ENCODE results near the gene SUCLG1. TPM values are rescaled to one million over a fixed set of nuclear protein-coding genes. Genes with fewer than 3 reads are reported as not detected.

Gene SUCLG1
- total and polyA plus RNA-seq, 4 donors, result 60.5 to 149 (median 120) TPM

DNA sequence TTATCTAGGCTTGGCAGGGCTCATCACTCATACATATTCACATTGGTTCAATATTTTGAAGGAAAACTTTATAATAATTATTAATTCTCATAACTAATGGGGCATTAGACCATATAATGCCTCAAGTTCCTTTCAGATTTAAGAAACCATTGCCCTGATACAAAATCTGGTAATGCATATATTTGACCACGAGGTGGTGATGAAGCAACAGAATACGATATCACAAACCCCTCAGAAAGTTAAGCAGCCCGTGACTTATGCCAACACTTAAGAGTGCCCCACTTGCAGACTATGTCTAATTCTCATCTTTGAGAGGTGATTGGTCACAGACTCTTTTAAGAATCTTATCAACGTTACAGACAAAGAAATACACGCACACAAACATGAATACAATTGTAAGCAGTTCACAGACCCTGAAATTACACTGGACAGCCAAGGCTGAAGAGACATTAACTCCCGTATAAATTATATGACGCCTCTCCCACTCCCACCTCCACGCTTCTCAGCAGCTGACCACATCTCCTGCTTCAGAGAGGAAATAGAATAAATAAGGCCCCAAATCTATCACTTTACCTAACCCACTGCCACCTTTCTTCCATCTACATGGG, 36.6 kb upstream of the SUCLG1 start:
- Histone ChIP-seq H3K4me3 (ENCODE audit: low read depth in 1 of 3, low read length in 3 of 3) (no peak overlapping the region), H3K27me3 (ENCODE audit: control insufficient read depth in 4 of 4, insufficient read depth in 4 of 4, low read length in 3 of 4) (no peaks in the 10 kb centered on the region), H3K9me3 (ENCODE audit: control insufficient read depth in 4 of 4, low read length in 3 of 4) (no peaks in the 10 kb centered on the region), H3K36me3 (ENCODE audit: control insufficient read depth in 4 of 4, insufficient read depth in 3 of 4, low read depth in 1 of 4, low read length in 3 of 4) (no peaks in the 10 kb centered on the region), H3K4me1 (ENCODE audit: control insufficient read depth in 4 of 4, insufficient read depth in 4 of 4, low read length in 3 of 4) (peaks cover 0 to 4% (median 1%) of the 10 kb centered on the region in 4 donors), H3K27ac (ENCODE audit: low read depth in 1 of 2, low read length in 2 of 2) (no peak overlapping the region), H3K9ac (ENCODE audit: low read depth in 1 of 2, low read length in 2 of 2) (no peak overlapping the region)
- peak; percentile 90 to 95 for TF ChIP-seq RAD21 (IDR thresholded peaks at IDR 0.05)
- no peak for TF ChIP-seq SP1 (IDR thresholded peaks at IDR 0.05)
- peak; percentile 79 for TF ChIP-seq CTCF (IDR thresholded peaks at IDR 0.05; ENCODE audit: low read depth, low read length, missing input control)
- no peak for TF ChIP-seq NR2F2 (IDR thresholded peaks at IDR 0.05)
- no peak for TF ChIP-seq HNF4A (conservative IDR thresholded peaks at IDR 0.05)
- no peak for TF ChIP-seq GABPA (IDR thresholded peaks at IDR 0.05 in 1 of 2, conservative IDR thresholded peaks at IDR 0.05 in 1 of 2)
- WGBS, result 25% methylated on average over 8 of the region's 8 CpGs
- DNase-seq (ENCODE audit: low spot score), result no peak

DNA sequence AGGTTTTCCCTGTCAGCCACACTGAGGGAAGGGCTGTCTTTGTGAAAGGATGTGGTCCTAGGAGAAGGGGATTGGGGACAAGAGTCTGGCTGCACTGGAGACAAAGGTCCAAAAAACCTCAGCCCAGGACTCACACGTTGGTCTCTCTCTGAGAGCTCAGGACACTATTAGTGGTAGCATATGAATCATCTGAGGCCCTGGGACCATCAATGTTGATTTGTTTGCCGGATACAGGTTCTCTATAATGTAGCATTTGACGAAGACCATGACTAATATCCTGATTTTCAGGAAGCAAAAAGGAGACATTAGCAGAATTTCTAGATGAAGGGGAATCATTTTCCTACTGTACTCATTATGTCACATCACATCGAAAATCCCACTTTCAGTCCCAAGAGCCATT, 35.0 kb upstream of the SUCLG1 start:
- Histone ChIP-seq H3K9ac (ENCODE audit: low read depth in 1 of 2, low read length in 2 of 2) (no peak overlapping the region), H3K36me3 (ENCODE audit: control insufficient read depth in 4 of 4, insufficient read depth in 3 of 4, low read depth in 1 of 4, low read length in 3 of 4) (no peaks in the 10 kb centered on the region), H3K4me1 (ENCODE audit: control insufficient read depth in 4 of 4, insufficient read depth in 4 of 4, low read length in 3 of 4) (peaks cover 0 to 4% (median 1%) of the 10 kb centered on the region in 4 donors), H3K27ac (ENCODE audit: low read depth in 1 of 2, low read length in 2 of 2) (no peak overlapping the region), H3K9me3 (ENCODE audit: control insufficient read depth in 4 of 4, low read length in 3 of 4) (no peaks in the 10 kb centered on the region), H3K27me3 (ENCODE audit: control insufficient read depth in 4 of 4, insufficient read depth in 4 of 4, low read length in 3 of 4) (no peaks in the 10 kb centered on the region), H3K4me3 (ENCODE audit: low read depth in 1 of 3, low read length in 3 of 3) (no peak overlapping the region)
- no peak for DNase-seq (ENCODE audit: low spot score)
- TF ChIP-seq TAF1 (conservative IDR thresholded peaks at IDR 0.05) (no peak), CTCF (IDR thresholded peaks at IDR 0.05; ENCODE audit: low read depth, low read length, missing input control) (no peak), RAD21 (IDR thresholded peaks at IDR 0.05) (no peak), FOXA1 (IDR thresholded peaks at IDR 0.05) (no peak), ZBTB33 (IDR thresholded peaks at IDR 0.05) (no peak), YY1 (IDR thresholded peaks at IDR 0.05) (no peak)
- TF ChIP-seq, protein P1, sequence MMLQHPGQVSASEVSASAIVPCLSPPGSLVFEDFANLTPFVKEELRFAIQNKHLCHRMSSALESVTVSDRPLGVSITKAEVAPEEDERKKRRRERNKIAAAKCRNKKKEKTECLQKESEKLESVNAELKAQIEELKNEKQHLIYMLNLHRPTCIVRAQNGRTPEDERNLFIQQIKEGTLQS (IDR thresholded peaks at IDR 0.05), result no peak
- 83% methylated on average over 4 of the region's 4 CpGs for WGBS
